ENCODE data around the gene MIS12.

- TF ChIP-seq EZH2 (IDR thresholded peaks at IDR 0.05; ENCODE audit: low read depth, low read length, severe bottlenecking) (no peak), CTCF (IDR thresholded peaks at IDR 0.05; ENCODE audit: control extremely low read depth in 1 of 3, insufficient read depth in 1 of 3, low read depth in 1 of 3, low read length in 3 of 3) (no peak), KDM1A (IDR thresholded peaks at IDR 0.05; ENCODE audit: borderline replicate concordance, low read length) (no peak), POLR2A (IDR thresholded peaks at IDR 0.05; ENCODE audit: control extremely low read depth in 1 of 2, low read depth in 2 of 2, low read length in 2 of 2) (no peak), HDAC2 (IDR thresholded peaks at IDR 0.05; ENCODE audit: borderline replicate concordance in 1 of 2, low read depth in 2 of 2, low read length in 2 of 2) (no peak), JUND (IDR thresholded peaks at IDR 0.05; ENCODE audit: low read length) (no peak), BCL11A (IDR thresholded peaks at IDR 0.05; ENCODE audit: low read depth in 2 of 2, low read length in 2 of 2) (no peak), POLR2AphosphoS5 (IDR thresholded peaks at IDR 0.05; ENCODE audit: low read depth, low read length) (no peak), KDM5A (IDR thresholded peaks at IDR 0.05; ENCODE audit: low read length) (no peak), ATF2 (IDR thresholded peaks at IDR 0.05; ENCODE audit: low read length) (no peak), TAF7 (optimal IDR thresholded peaks at IDR 0.05; ENCODE audit: borderline replicate concordance, low read depth, low read length) (no peak)
Observed at GRCh38 chr17:5516060-5516792, 29.9 kb downstream of the MIS12 start.
